Peyer's patch (tissue), 4 donors: ENCODE measurements around the gene ASXL2.

Experiments
- CTCF ChIP-seq, 6 experiments: fragments of 450-650 bp in 4 of 6; fragments of 200-600 bp in 2 of 6; sonication (generic) in 1 of 6; IDR thresholded peaks; one replicate each; pipeline ENCODE4 v1.5.1; 2017 to 2019; ENCODE audit warnings: antibody characterized with exemption in 6 of 6, mild to moderate bottlenecking in 3 of 6, moderate library complexity in 1 of 6
- POLR2A ChIP-seq, 2 donors: fragments of 450-650 bp; IDR thresholded peaks; one replicate each; pipeline ENCODE4 v1.5.1; 2017; ENCODE audit warnings: antibody characterized with exemption in 2 of 2, mild to moderate bottlenecking in 2 of 2, moderate library complexity in 2 of 2

- TF ChIP-seq POLR2A (IDR thresholded peaks at IDR 0.05): peak; percentile 39 to 81
- TF ChIP-seq CTCF (IDR thresholded peaks at IDR 0.05): peak in 3 of 6 experiments; percentile 8 to 33 (median 25)
Measured at GRCh38 chr2:25878361-25879132, at the start of gene ASXL2.
